ENCODE data around the gene HGD. TPM values are rescaled to one million over a fixed set of nuclear protein-coding genes. Genes with fewer than 3 reads are reported as not detected.
A peak's percentile ranks its signal among the peaks of the same experiment; 100 is the strongest.

HGD gene
- total RNA-seq, 1 donor from 2014 or later: not detected

- H3K4me3 Mint-ChIP-seq (ENCODE audit: unreplicated experiment): no peak overlapping the region
- DNase-seq (ENCODE audit: low spot score): no peak
- TF ChIP-seq CTCF (IDR thresholded peaks at IDR 0.05; ENCODE audit: unreplicated experiment): no peak
- H3K4me1 Mint-ChIP-seq (ENCODE audit: unreplicated experiment): no peaks in the 10 kb centered on the region
- H3K9me3 Mint-ChIP-seq (ENCODE audit: unreplicated experiment): no peaks in the 10 kb centered on the region
- peaks cover 1% of the 10 kb centered on the region for H3K27me3 Mint-ChIP-seq (ENCODE audit: unreplicated experiment)
- peak overlapping the region; percentile 77 for H3K27ac Mint-ChIP-seq (ENCODE audit: unreplicated experiment)
- H3K36me3 Mint-ChIP-seq (ENCODE audit: low read depth, unreplicated experiment): peaks cover 3% of the 10 kb centered on the region
Measured at GRCh38 chr3:120615847-120616609, 66.0 kb downstream of the HGD start.

- TF ChIP-seq CTCF (IDR thresholded peaks at IDR 0.05; ENCODE audit: unreplicated experiment): no peak
- peaks cover 3% of the 10 kb centered on the region for H3K36me3 Mint-ChIP-seq (ENCODE audit: low read depth, unreplicated experiment)
- no peaks in the 10 kb centered on the region for H3K4me1 Mint-ChIP-seq (ENCODE audit: unreplicated experiment)
- no peak overlapping the region for H3K27ac Mint-ChIP-seq (ENCODE audit: unreplicated experiment)
- no peak overlapping the region for H3K4me3 Mint-ChIP-seq (ENCODE audit: unreplicated experiment)
- no peak for DNase-seq (ENCODE audit: low spot score)
- H3K9me3 Mint-ChIP-seq (ENCODE audit: unreplicated experiment): no peaks in the 10 kb centered on the region
- peaks cover 5% of the 10 kb centered on the region for H3K27me3 Mint-ChIP-seq (ENCODE audit: unreplicated experiment)
Measured at GRCh38 chr3:120614765-120615164, 67.3 kb downstream of the HGD start.

- Mint-ChIP-seq H3K27ac (ENCODE audit: unreplicated experiment) (no peak overlapping the region), H3K4me3 (ENCODE audit: unreplicated experiment) (no peak overlapping the region), H3K4me1 (ENCODE audit: unreplicated experiment) (no peaks in the 10 kb centered on the region), H3K27me3 (ENCODE audit: unreplicated experiment) (peaks cover 7% of the 10 kb centered on the region), H3K36me3 (ENCODE audit: low read depth, unreplicated experiment) (no peaks in the 10 kb centered on the region), H3K9me3 (ENCODE audit: unreplicated experiment) (no peaks in the 10 kb centered on the region)
- no peak for TF ChIP-seq CTCF (IDR thresholded peaks at IDR 0.05; ENCODE audit: unreplicated experiment)
- DNase-seq (ENCODE audit: low spot score): no peak
Measured at GRCh38 chr3:120608506-120608905, 73.5 kb downstream of the HGD start.

GRCh38 chr3:120604784-120605183 lies 77.3 kb downstream of the HGD start:
- no peak for TF ChIP-seq CTCF (IDR thresholded peaks at IDR 0.05; ENCODE audit: unreplicated experiment)
- Mint-ChIP-seq H3K4me3 (ENCODE audit: unreplicated experiment) (no peak overlapping the region), H3K4me1 (ENCODE audit: unreplicated experiment) (no peaks in the 10 kb centered on the region), H3K36me3 (ENCODE audit: low read depth, unreplicated experiment) (peaks cover 6% of the 10 kb centered on the region), H3K27me3 (ENCODE audit: unreplicated experiment) (peaks cover 3% of the 10 kb centered on the region), H3K27ac (ENCODE audit: unreplicated experiment) (no peak overlapping the region), H3K9me3 (ENCODE audit: unreplicated experiment) (no peaks in the 10 kb centered on the region)
- no peak for DNase-seq (ENCODE audit: low spot score)

- TF ChIP-seq CTCF (IDR thresholded peaks at IDR 0.05; ENCODE audit: unreplicated experiment): no peak
- Mint-ChIP-seq H3K27me3 (ENCODE audit: unreplicated experiment) (no peaks in the 10 kb centered on the region), H3K4me1 (ENCODE audit: unreplicated experiment) (no peaks in the 10 kb centered on the region), H3K4me3 (ENCODE audit: unreplicated experiment) (no peak overlapping the region), H3K36me3 (ENCODE audit: low read depth, unreplicated experiment) (peaks cover 6% of the 10 kb centered on the region), H3K27ac (ENCODE audit: unreplicated experiment) (no peak overlapping the region), H3K9me3 (ENCODE audit: unreplicated experiment) (no peaks in the 10 kb centered on the region)
- no peak for DNase-seq (ENCODE audit: low spot score)
Measured at GRCh38 chr3:120604382-120604781, 77.7 kb downstream of the HGD start.

Measured in endothelial cell (in vitro differentiated cells).